Measurements from ENCODE around the gene DPYSL5.

Gene DPYSL5

DNA sequence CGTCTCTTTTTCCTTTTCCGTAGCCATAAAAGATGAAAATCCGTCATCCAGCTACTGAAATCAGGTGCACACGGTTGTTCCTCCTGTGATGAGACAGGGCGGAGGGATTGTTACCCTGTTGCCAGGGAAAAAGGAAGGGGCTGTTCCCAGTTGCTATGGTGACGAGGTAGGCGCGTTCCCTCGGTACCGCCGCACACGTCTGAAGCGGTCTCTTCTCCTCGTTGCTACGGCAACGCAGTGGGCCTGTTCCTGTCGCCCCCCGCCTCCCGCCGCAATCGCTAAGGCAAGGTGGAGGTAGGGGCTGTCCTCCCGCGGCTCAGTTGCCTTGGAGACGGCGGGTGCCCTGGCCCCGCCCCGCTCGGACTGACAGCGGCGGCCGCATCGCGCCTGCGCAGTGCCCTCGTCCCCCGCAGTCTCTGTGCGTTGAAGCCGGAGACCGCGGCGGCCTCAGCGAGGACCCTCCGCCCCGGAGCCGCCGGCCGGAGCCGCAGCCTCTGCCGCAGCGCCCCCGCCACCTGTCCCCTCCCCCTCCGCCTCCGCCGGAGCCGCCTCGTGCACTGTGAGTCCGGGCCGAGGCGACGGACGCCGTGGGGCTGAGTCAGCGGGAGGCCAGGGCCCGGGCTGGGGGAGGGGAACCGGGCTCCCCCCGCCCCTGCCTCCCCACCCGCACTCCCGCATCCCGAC lies 122.5 kb downstream of the DPYSL5 start, which contains the start of gene MAPRE3:
TSS of gene MAPRE3 (plus strand) at position 394 of the 684 bp plus-strand sequence. CDS start 51,582 bp downstream, outside the sequence.
- no peak for FAIRE-seq

DNA sequence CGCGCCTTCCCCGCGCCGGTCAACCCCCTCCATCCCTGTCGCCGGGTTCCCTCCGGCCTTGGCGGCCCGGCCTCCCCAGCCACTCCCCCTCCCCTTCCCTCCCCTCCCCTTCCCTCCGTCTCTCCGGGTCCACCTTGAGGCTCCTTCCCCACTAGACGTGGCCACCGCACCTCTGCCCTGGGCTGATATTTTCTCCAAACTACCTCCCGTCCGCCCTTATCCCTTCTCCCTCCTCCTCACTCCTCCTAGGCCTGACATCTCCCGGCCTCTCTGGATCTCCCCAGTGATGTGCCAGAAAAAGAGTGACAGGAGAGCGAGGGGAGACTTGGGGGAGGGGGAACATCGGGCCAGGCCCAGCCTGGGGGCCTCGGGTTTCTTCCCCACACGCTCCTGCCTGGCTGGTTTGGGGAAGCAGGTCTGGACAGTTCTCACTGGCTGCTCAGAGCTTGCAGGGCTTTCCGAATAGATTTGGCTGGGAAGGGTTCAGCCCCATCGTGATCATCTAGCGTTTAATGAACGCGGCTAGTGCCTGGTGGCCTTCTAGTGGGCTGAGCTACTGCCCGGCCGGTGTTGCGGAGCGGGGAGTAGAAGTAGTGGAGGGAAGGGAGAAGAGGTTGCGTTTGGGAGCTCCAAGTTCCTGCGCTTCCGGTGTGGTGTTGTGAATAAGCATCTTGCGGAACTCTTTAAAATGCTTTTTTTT lies 123.1 kb downstream of the DPYSL5 start:
- no peak for FAIRE-seq

DNA sequence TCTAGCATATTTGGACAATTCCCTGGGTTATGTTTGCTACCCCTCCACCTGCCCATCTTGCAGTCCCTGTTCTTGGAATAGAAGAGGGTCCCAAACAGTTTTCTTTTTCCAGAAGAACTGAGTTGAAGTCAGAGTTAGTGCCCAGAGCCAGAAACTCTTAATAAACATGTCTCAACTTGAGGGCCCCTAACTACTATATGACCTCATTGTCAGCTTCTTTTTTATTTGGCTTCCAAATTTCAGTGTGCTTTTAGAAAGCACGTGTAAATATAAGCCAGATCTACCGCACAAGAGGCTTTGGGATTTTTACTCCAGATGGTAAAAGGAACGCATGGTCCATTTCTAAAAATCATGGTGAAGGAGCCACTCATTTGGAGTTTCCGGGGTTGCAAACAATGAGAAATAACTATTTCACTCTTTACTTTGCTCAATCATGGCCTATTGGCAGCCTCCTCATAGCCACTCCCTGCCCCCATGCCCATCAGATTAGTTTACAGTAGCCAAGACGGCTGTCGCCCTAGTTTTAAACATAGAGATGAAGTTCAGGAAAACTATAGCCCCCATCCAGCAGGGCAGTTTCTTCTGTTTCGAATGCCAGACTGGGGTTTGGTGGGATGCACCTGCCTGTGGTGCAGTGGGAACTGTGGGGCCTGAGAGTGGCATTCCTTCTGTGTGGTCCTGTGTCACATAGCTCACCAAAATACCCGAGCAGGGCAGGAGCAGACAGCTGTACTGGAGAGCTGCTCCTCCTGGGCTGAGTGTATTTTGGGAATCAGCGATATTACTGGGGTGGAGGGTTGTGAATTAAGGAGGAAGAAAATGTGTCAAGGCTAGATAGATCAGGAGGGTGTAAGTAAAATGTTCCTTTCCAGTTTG lies 124.2 kb downstream of the DPYSL5 start:
- FAIRE-seq = no peak

DNA sequence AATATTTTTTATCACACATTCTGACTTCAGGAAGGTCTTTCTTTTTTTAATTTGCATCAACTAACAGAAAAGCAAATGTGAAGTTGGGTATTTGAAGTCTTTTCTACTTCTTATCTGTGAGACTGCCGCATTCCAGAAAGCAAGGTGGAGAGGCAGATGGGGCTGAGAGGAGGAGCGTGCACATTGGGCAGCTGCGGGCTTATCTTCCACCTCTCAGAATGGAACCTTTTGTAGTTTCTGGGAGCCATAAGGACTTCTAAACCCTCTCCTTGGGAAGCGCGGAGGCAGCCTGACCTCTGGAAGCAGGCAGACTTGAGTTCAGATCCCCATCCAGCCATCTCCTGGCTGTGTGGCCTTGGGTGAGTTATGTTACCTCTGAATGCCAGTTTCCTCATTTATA lies 126.4 kb downstream of the DPYSL5 start:
- no peak for FAIRE-seq

DNA sequence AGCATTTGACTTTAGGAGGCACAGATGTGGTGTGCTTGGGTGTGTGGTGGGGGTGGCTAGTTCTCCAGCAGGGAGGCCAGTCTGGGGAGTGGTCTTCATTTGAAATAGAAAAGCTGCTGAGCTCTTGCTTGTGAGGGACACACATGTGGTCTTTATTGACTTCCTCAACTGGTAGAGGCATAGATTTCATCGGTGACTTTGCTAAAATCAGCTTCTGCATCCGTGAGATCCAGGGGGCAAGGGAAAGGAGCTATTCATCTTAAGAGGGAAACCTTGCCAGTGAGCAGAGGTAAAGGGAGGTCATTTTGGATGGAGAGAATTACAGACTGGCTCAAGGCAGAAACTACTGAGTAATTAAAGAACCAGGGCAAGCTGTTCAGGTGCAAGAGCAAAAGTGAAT lies 127.2 kb downstream of the DPYSL5 start:
- no peak for FAIRE-seq

DNA sequence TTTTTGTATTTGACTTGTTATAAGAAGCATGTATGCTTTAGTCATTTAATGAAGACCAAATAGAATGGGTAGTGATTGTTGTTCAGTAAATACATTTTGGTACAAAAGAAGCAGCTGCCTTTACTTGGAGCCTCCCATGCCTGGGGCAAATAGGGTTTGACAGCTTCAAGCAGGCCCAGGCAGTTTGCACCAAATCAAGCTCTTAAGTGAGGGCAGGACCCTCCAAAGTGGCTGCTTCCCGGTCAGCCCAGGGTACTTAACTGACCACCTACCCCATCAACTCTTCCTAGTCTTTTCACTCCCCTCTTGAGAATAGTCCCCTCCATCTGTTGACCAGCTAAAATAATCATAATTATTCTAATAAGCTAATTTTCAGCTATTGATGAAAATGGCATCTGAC lies 127.7 kb downstream of the DPYSL5 start:
- no peak for FAIRE-seq

DNA sequence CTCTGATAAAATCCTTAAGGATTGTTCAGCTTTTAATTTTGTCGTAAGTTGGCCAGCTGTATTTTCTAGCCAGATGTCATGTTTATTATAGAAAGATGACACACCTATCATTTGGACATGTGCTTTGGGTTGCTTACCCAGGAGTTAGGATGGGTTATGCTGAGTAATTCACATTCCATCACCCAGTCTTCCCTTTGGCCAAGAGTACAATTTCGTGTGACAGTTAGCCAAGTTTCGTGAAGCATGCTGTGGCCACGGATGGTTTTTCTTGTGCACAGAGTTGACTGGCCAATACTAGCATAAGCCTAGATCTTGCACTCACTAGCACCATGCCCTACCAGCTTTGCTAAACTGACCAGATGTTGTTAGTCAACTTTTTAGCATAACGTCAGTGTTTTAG lies 128.3 kb downstream of the DPYSL5 start:
- no peak for FAIRE-seq

DNA sequence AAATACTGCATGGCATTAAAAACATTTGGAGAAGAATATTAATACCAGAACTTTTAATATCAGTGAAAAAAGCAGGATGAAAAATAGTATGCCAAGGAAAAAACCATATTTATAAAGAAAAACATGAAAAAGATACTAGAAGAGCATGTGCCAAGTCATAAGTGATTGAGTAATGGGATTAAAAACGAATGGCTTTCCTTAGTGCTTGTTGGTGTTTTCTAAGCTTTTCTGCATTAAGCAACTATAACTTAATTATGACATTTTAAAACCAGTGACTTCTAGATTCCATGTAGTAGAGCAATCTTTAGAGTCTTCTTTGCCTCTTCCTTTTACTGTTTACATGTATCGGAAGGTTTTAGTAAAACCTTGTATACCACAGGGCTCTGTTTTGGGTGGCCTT lies 129.1 kb downstream of the DPYSL5 start:
- FAIRE-seq = no peak

DNA sequence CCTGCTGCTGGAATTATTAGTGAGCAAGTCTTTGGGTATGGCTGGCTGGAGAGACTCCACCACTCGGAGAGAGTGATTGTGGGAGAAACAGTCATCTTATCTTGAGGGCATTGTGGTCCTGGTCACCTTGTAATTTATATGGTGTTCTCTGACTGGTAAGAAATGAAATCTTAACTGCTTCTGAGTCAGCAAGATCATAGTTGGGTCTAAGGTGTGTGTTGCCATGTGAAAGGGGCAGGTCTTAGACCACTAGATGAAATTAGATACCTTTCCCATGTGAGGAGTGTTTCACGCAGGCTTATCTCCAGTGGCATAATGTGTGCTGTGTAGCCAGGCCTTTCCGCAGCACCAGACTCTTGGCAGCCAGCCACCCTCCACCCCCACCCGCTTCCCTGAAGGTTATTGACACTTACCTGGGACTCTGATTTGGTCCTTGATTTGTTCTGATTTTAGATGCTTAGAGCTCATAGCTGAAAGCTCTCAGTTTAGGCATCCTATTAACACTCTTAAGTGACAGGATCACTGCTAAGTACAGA lies 130.2 kb downstream of the DPYSL5 start:
- FAIRE-seq = no peak

DNA sequence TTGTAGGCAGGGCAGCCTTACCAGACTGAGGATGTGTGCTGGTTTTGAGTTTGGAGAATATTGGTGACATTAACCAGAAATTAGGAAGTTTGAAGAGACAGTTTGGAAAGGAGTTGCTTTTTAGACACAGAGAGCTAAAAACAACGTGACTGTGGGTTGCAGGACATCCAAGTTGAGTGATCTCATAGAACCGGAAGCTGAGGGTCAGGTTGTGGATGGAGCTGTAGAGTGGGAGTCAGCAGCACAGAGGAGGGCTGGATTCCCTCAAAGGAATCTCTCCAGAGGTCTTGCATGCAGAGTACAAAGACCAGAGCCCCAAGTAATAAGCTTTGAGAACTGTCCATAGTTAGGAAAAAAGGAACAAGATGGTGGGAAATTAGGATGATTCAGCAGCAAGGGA lies 131.8 kb downstream of the DPYSL5 start:
- FAIRE-seq = no peak

DNA sequence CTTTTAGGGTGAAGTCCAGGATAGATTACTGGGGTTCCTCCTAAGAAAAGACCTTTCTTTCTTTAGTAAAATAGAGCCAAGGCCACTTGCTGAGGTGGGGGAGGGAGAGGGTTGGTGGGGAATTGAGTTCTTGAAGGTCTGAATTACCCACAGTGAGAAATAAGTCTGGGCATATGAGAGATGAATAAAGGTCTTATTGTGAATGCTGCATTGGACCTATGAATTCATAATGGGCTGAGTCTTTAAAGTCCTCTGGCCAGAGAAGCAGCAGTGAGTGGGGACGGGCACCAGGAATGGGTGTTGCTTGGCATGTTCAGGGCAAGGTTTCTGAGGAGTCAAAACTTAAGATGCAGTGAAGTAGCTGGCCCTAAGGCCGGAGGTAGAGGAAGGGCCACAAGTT lies 133.0 kb downstream of the DPYSL5 start:
- no peak for FAIRE-seq

DNA sequence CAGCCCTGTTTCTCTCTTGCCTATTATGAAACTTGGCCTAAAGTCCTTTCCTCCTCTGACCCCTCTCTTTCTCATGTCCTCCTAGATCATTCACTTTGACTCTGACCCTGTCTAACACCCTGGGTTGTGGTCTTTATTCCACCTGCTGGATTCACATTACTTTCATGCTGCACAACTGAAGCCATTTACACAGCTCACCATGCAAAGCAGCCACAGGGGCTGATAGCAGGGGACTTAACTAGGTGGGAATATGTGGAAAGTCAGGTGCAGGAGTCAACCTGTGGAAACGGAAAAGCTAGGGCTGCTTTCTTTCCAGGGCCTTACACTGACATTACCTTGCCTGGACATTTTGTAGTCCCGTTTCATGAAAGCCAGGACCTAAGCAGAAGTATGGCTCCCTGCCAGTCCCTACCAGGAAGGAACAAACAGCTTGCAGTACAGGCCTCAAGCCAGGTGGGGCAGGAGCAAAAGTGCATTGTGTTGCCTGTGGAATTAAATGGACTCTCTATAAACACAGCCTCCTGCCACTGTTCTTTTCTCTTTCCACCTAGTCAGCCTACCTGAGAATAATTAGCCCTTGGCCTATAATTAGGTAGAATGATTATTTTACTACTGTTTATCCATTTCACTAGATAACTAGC lies 134.3 kb downstream of the DPYSL5 start:
- FAIRE-seq = no peak

DNA sequence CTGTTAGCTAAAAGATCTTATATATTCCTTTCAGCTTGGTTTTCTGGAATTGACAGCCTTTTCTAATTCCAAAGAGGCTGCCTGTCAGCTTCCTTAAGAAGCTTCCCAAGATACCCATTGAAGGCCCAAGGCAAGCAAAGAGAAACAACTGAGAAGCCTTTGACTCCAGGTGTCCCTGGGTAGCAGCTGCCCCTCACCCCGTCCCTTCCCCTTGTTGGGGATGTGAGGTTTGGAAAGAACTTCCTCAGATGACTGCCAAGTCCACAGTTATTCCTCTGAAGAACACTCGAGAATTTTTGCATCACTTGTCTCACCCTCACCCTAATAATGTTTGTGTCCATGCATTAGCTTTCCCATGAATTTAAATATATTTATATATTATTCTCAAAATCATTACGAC lies 135.8 kb downstream of the DPYSL5 start:
- FAIRE-seq = no peak

DNA sequence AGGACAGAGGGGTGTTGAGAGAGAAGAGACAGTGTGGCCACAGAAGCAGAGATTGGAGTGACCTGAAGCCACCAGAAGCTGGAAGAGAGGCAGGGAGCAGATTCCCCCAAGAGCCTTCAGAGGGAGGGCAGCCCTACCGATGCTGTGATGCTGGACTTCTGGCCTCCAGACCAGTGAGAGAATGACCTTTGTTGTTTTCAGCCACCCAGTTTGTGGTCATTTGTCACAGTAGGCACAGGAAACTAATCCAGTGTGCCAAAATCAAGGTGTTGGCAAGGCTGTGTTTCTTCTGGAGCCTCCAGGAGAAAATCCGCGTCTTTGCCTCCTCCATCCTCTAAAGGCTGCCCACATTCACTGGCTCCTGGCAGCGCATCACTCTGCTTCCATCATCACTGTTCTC lies 137.9 kb downstream of the DPYSL5 start:
- FAIRE-seq = no peak

DNA sequence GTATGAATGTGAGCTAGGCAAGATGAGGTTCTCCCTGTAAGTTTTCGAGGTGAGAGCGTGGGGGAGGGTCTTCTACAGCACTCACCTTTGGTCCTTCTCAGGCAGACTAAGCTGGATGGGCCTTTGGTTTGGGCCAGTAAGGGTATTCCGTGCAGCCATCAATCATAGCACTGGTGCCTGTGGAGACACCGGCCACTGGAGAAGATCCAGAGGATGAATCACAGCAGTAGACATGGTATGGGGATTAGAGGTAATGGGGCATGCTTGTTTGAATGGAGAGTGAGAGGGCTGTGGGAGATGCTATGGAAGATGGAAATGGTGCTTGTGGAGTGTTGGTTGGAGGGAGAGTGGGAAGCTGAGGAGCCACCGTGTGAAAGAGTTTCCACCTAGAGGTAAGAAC lies 138.6 kb downstream of the DPYSL5 start:
- no peak for FAIRE-seq

DNA sequence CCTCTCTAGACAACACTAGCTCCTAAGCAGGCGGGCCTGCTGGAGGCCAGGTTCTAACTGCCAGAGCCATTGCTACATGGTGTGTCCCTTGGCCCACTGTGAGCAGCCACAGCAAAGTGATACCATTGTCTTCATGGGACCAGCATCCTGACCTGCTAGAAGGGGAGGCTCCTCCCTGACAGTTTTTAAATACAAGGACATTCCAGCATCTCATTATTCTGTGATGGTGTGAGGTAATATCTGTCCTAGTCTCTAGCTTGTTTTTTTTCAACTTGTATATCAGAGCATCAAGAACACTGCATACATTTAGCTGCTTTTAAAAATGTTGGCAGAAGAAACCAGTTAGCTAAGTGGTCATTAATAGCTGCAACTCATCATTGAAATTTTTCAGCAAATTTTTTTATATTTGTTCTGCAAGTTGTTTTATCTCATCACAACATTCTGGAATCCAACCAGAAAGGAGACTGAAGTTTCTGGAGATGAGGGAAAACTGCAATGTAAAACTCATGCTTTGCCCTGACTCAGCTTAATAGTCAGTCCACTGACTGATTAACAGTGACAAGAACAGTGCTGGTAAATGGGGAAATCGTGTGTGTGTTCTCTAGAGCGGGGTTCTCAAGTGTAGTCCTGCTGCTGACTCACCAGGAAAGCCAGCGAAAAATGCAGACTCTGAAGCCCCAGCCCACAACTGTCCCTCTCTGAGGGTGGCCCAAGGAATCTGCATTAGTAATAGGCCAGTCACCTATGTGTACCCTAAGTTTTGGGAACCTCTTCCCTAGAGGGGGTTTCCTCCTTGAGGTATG lies 140.3 kb downstream of the DPYSL5 start:
- no peak for FAIRE-seq

DNA sequence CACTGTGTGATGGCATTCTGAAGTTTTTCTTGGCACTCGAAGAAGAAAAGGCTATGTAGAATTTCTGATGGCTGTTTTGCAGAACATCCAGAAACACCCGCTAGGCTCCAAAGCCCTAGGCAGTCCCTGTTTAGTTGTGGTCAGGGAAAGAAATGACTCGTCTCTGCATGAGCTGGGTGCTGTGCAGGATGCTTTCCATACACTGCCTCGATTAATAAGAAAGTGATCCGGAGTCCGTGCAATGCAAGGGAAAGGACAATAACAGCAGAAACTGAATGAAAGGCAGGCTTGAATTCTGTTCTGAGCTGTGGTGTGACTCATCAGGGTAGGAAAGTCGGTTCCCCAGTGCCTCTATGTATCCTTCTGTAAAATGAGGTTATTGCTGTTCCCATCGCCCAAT lies 141.2 kb downstream of the DPYSL5 start:
- no peak for FAIRE-seq

DNA sequence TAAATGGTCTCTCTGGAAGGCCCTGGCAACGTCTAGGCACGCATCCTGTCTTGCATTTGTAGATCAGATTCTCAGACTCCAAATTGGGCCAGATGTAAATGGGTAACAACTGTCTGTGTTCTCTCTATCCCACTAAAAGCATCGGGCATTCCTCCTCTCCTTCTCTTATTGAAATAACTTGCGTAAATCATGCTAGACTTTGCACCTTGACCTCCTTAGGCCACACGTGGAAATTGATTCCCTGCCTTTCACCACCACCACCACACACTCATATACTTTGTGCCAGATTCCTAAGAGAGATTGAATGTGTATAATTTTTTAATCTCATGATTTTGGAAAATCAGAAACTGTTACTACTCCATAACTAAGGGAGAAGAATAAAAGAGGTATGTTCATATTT lies 143.8 kb downstream of the DPYSL5 start:
- no peak for FAIRE-seq

DNA sequence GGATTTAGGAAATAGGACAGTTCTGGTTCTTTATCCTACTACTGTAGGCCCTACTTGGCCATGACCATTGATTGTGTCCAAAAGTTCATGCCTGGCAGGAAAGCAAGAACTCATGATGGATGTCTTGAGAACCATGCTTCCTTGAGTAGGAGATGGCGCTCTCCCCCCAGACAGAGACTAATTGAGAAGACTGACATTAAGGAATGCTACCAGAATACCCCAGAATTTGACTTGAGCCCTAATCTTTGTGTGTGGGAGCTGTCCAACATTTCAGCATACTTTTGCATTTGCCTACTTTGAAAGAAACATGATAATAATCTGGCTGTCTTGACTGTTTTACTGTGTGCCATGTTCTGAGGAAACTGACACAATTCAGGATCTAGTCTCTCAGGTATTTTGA lies 145.8 kb downstream of the DPYSL5 start:
- no peak for FAIRE-seq

DNA sequence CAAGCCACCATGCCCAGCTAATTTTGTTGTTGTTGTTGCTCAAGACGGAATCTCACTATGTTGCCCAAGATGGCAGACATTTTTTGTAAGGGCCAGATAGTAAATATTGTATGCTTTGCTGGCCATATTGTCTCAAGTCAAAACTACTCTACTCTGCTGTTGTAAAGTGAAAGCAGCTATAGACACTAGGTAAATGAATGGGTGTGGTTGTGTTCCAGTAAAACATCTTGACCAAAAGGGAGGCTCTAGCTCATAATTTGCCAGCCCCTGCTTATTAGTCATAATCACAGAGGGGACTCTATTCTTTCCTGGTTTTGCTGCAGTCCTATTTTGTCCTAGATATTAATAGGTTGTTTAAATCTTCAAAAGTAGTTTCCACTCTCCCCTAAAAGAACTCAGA lies 147.1 kb downstream of the DPYSL5 start:
- no peak for FAIRE-seq

DNA sequence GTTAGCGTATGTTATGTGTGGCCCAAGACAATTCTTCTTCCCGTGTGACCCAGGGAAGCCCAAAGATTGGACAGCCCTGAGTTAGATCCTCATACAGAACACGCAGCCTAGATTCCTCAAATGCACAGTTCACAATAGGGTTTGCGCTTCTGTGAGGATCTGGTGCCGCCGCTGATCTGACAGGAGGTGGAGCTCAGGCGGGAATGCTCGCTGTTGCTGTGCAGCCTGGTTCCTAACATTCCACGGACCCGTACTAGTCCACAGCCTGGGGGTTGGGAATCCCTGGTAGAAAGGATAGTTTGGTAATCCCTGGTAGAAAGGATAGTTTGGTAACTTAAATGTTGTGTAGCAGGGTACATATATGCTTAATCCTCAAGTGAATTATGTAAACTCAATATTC lies 149.5 kb downstream of the DPYSL5 start:
- FAIRE-seq = no peak

DNA sequence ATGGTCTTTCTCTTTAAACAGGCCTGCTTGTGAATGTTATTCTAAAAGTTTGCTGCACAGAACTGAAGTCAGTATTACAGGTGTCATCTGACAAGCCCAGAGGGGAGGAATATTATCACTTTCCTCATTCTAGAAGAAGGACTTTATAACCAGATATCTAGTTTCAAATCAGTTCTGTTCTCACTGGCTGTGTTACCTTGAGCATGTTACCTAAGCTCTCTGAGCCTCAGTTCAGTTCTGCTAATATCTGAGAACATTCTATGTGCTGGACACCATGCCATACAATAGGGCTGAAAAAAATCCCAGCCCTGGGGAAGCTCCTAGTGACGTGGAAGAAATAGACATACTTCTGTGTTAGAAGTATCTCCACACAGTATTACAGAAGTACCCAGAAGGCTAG lies 150.4 kb downstream of the DPYSL5 start:
- no peak for FAIRE-seq
